Adrenal gland (tissue), 12 donors: ENCODE data around the gene PLA2R1. TPM values are rescaled to one million over a fixed set of nuclear protein-coding genes. Genes with fewer than 3 reads are reported as not detected.
A peak's percentile ranks its signal among the peaks of the same experiment; 100 is the strongest.

Source experiments
- DNase-seq, 7 donors: peaks; one replicate each; pipeline ENCODE4 v3.0.0-alpha.2; 2019 to 2020
- H3K27ac ChIP-seq, 5 donors: fragments of 200-600 bp; sonication (generic) in 4 of 5; 1 replicate in 3 of 5; 2 replicates in 2 of 5; pipeline versions ENCODE4 v1.5.1 to v1.8.0; 2016 to 2020; ENCODE audit warnings: mild to moderate bottlenecking in 1 of 5
- H3K27me3 ChIP-seq: fragments of 200-600 bp; 2 replicates; pipeline ENCODE4 v1.8.0; 2021
- H3K36me3 ChIP-seq, 2 donors: fragments of 200-600 bp; replicated peaks in 1 of 2; 1 replicate in 1 of 2; 2 replicates in 1 of 2; pipeline versions ENCODE4 v1.5.1 to v1.8.0; 2018 to 2022
- H3K4me1 ChIP-seq, 2 donors: fragments of 200-600 bp; replicated peaks in 1 of 2; 1 replicate in 1 of 2; 2 replicates in 1 of 2; pipeline versions ENCODE4 v1.5.1 to v1.8.0; 2018 to 2021
- H3K4me3 ChIP-seq, 4 donors: fragments of 200-600 bp; sonication (generic) in 3 of 4; one replicate each; pipeline ENCODE4 v1.5.1; 2016 to 2018
- H3K9me3 ChIP-seq, 3 donors: fragments of 200-600 bp; sonication (generic) in 1 of 3; replicated peaks in 1 of 3; 1 replicate in 2 of 3; 2 replicates in 1 of 3; pipeline versions ENCODE4 v1.5.1 to v1.8.0; 2016 to 2021
- POLR2A ChIP-seq, 2 donors: fragments of 450-650 bp; IDR thresholded peaks; one replicate each; pipeline ENCODE4 v1.6.1; 2017; ENCODE audit warnings: antibody characterized with exemption in 2 of 2, mild to moderate bottlenecking in 2 of 2, moderate library complexity in 1 of 2
- WGBS, 4 donors: extraction: QIAGEN DNeasy Blood & Tissue Kit in 2 of 4; methylation state at CpG; one replicate each; pipeline versions ENCODE4 v1.1.5 to v1.1.7; 2013 to 2017; 5-methylcytosine and 5-hydroxymethylcytosine counted together
- intact Hi-C, 2 donors: fragments of 100-400 bp; cut with DNase I; formaldehyde crosslinking; loops; one replicate each; pipeline versions ENCODE4 v1.14.1 to v1.15.0; 2022 to 2023
- polyA plus RNA-seq, 3 donors: library from polyadenylated mRNA; stranded (reverse); fragments of 200-250 nt in 2 of 3; fragments of 350-450 nt in 1 of 3; fragmentation: Illumina TruSeq in 1 of 3; extraction: RNeasy Lipid Tissue Mini Kit (QIAGEN cat#74804) in 1 of 3; gene quantifications; one replicate each; pipeline ENCODE4 v1.2.3, GENCODE V29; 2013 to 2014
- total RNA-seq, 9 donors: library from RNA; depleted of rRNA in 4 of 9; stranded (reverse); fragments of >200 nt in 4 of 9; fragments of 120-200 nt in 1 of 9; fragmentation: NEBNext Ultra II Directional in 1 of 9; extraction: Animal tissue kit (Norgen Biotek cat#: 25700) in 1 of 9; gene quantifications; one replicate each; pipeline versions ENCODE4 v1.1.0 to v1.2.4, GENCODE V29; 2013 to 2023
- TF ChIP-seq, protein P1 (sequence below), 6 experiments: fragments of 450-650 bp in 4 of 6; fragments of 200-600 bp in 2 of 6; sonication (generic) in 1 of 6; IDR thresholded peaks; 1 replicate in 5 of 6; 2 replicates in 1 of 6; pipeline versions ENCODE4 v1.5.1 to v1.8.0; 2016 to 2021; ENCODE audit warnings: antibody characterized with exemption in 6 of 6, mild to moderate bottlenecking in 2 of 6, moderate library complexity in 1 of 6
- donor health status: healthy with polysubstance abuse.
- donor health status: Bipolar disorder and iron deficiency.
- donor health status: DM: yes; HTN: yes; CAD: no.
- donor health status: DM: no; HTN: no; CAD: no.
- donor health status: DM: no; HTN: no; CAD: no.
- donor health status: DM: yes; HTN: yes; CAD: no.

PLA2R1 gene
- total and polyA plus RNA-seq, 12 donors: 2.9 to 11.6 (median 7.1) TPM

DNA sequence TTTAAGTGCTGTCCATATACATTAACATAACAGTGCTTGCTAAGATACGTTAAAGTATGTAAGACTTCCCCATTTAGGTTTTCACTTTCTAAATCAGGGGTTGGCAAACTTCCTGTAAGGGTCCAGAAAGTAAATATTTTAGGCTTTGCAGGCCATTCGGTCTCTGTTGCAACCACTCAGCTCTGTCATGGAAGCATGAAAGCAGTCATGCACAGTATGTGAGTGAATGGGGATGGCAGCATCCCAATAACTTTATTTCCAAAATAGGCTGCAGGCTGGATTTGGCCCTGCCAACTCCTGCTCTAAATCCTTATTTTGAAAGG, 128.7 kb downstream of the PLA2R1 start:
- WGBS, 4 donors: 49 to 71% (median 64%) methylated on average over 2 of the region's 2 CpGs
- intact Hi-C loops: no loop called here
- H3K27me3 ChIP-seq: no peaks in the 10 kb centered on the region
- H3K9me3 ChIP-seq: no peaks in the 10 kb centered on the region
- H3K36me3 ChIP-seq: no peaks in the 10 kb centered on the region
- TF ChIP-seq, protein P1, sequence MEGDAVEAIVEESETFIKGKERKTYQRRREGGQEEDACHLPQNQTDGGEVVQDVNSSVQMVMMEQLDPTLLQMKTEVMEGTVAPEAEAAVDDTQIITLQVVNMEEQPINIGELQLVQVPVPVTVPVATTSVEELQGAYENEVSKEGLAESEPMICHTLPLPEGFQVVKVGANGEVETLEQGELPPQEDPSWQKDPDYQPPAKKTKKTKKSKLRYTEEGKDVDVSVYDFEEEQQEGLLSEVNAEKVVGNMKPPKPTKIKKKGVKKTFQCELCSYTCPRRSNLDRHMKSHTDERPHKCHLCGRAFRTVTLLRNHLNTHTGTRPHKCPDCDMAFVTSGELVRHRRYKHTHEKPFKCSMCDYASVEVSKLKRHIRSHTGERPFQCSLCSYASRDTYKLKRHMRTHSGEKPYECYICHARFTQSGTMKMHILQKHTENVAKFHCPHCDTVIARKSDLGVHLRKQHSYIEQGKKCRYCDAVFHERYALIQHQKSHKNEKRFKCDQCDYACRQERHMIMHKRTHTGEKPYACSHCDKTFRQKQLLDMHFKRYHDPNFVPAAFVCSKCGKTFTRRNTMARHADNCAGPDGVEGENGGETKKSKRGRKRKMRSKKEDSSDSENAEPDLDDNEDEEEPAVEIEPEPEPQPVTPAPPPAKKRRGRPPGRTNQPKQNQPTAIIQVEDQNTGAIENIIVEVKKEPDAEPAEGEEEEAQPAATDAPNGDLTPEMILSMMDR (IDR thresholded peaks at IDR 0.05): no peak
- TF ChIP-seq POLR2A (IDR thresholded peaks at IDR 0.05): no peak
- H3K4me3 ChIP-seq: no peak overlapping the region
- H3K27ac ChIP-seq: no peak overlapping the region
- DNase-seq: peak in 2 of 7 donors; percentile 8 to 10
- H3K4me1 ChIP-seq: no peaks in the 10 kb centered on the region

DNA sequence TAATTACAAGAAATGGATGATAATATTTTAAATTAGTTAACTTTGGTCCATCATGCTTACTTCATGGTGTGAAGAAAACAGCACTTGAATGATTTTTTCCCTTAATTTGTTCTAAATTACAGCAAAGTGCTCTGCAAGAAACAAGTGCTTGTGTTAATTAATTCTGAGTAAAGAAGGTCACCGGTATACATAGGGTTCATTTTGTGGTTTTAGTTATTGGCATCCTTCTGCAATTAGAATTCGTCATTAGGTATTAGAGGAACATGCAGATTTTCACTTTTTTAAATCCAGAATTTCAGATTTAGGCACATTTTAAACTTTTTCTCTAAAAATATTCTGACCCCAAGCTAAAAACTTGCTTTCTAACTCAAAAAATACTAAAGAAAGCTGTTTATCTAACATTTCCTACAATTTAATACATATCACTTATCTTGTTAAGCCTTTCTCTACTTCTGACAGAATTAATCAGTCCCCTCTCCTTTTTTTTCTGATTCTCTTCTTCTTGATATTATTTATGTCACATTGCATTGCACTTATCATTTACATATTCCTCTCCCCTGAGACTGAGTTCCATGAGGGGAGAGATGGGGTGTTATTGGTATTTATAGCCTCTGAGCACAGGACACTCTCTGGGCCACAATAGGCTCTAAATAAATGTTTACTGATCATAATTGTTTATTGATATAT, 129.2 kb downstream of the PLA2R1 start:
- TF ChIP-seq, protein P1 (IDR thresholded peaks at IDR 0.05): no peak
- TF ChIP-seq POLR2A (IDR thresholded peaks at IDR 0.05): no peak

DNA sequence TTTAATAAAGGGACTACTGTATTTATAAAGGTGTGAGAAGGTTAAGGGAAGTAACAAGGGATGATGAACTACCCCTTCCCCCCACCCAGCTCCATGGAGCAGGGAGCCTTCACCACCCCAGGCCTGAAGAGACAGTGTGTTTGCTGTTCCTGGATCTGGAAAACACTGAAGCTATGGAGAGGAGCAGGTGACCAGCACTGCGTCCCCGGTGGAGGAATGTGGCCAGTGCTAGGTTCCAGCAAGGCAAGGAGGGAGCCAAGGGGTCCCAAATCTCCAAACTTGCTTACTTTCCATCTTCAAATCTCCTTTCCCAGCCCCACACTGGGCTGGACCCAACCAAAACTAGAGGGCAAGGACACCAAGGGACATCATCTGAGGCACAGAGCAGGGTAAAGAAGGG, 135.7 kb downstream of the PLA2R1 start:
- H3K27ac ChIP-seq: no peak overlapping the region
- H3K4me1 ChIP-seq: no peaks in the 10 kb centered on the region
- DNase-seq: no peak
- no peak overlapping the region for H3K4me3 ChIP-seq
- intact Hi-C loops: no loop called here
- no peaks in the 10 kb centered on the region for H3K36me3 ChIP-seq
- H3K27me3 ChIP-seq: no peaks in the 10 kb centered on the region
- H3K9me3 ChIP-seq: no peaks in the 10 kb centered on the region
- 63 to 92% (median 65%) methylated on average over 2 of the region's 2 CpGs; no CpG with 5 or more reads in 1 of the 4 donors for WGBS, 4 donors
- TF ChIP-seq POLR2A (IDR thresholded peaks at IDR 0.05): no peak
- TF ChIP-seq, protein P1 (IDR thresholded peaks at IDR 0.05): no peak

More for the DNA sequence above, 129.2 kb downstream of the PLA2R1 start:
- H3K4me1 ChIP-seq: no peaks in the 10 kb centered on the region
- no peak for DNase-seq
- WGBS, 4 donors: 80 to 92% (median 84%) methylated on average over 2 of the region's 2 CpGs
- intact Hi-C loops: no loop called here
- H3K9me3 ChIP-seq: no peaks in the 10 kb centered on the region
- H3K27ac ChIP-seq: no peak overlapping the region
- H3K27me3 ChIP-seq: no peaks in the 10 kb centered on the region
- H3K36me3 ChIP-seq: no peaks in the 10 kb centered on the region
- H3K4me3 ChIP-seq: no peak overlapping the region

DNA sequence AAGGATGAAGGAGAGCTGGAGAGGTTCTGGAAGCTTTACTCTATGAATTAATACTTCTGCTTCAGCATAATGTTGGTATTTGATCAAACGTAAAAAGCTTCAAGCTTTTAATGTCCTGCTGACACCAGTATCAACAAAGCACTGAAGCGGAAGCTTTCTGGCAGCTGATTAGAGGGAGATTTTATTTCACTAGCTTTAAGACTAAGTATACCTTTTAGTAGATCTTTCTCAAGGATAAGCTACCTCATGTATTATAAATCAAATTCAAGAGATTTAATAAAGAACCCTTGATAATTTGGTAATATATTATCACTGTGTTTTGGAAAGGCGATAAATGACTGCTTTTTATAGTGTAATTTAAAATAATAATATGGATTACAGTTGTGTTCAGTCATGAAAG, 136.4 kb downstream of the PLA2R1 start:
- TF ChIP-seq, protein P1 (IDR thresholded peaks at IDR 0.05): no peak
- TF ChIP-seq POLR2A (IDR thresholded peaks at IDR 0.05): no peak
- no peaks in the 10 kb centered on the region for H3K36me3 ChIP-seq
- no peaks in the 10 kb centered on the region for H3K27me3 ChIP-seq

More for the DNA sequence above, 136.4 kb downstream of the PLA2R1 start:
- Histone ChIP-seq H3K4me3 (no peak overlapping the region), H3K4me1 (no peaks in the 10 kb centered on the region), H3K27ac (no peak overlapping the region), H3K9me3 (no peaks in the 10 kb centered on the region)
- DNase-seq: no peak
- WGBS, 4 donors: 61 to 74% (median 68%) methylated on average over 3 of the region's 3 CpGs
- intact Hi-C loops: no loop called here
